Caco-2 (cell line): ENCODE data around the gene PRDM15. TPM values are rescaled to one million over a fixed set of nuclear protein-coding genes. Genes with fewer than 3 reads are reported as not detected.

ENCODE experiments used
- BruUV-seq: library from RNA; stranded (reverse); fragments of 400-500 nt; replicated peaks from 2 replicates; lab custom pipeline; 2021; lab: Mats Ljungman, UMichigan
- CTCF ChIA-PET: fragments of 300-600 bp; sonication (Branson Sonifier 250); formaldehyde crosslinking; loops from one replicate; lab custom pipeline; 2022; ENCODE audit warnings: antibody characterized with exemption; lab: Charles Lee
- POLR2A ChIA-PET: fragments of 300-600 bp; sonication (Branson Sonifier 250); formaldehyde crosslinking; loops from one replicate; lab custom pipeline; 2022; ENCODE audit warnings: antibody characterized with exemption; lab: Charles Lee
- DNase-seq, 2 experiments: peaks; one replicate each; pipeline versions ENCODE4 v3.0.0 to v3.0.0-alpha.2; 2020 to 2022
- H3K27me3 ChIP-seq: replicated peaks from 2 replicates; pipeline ENCODE4 v1.6.0; 2011; ENCODE audit warnings: low read length; ENCODE audit not compliant: control insufficient read depth, insufficient read depth
- H3K36me3 ChIP-seq: 2 replicates; pipeline ENCODE4 v1.5.1; 2011; ENCODE audit warnings: low read length; ENCODE audit not compliant: control insufficient read depth, insufficient read depth
- H3K4me1 ChIP-seq: fragments of 250-450 bp; sonication (Bioruptor Pico); 2 replicates; pipeline ENCODE4 v1.5.1; 2020; ENCODE audit warnings: mild to moderate bottlenecking
- H3K4me3 ChIP-seq: 2 replicates; pipeline ENCODE4 v1.5.1; 2011; ENCODE audit warnings: low read depth, mild to moderate bottlenecking, control low read depth, low read length
- H3K9me3 ChIP-seq: fragments of 250-450 bp; sonication (Bioruptor Pico); 2 replicates; pipeline ENCODE4 v1.5.1; 2020; ENCODE audit warnings: mild to moderate bottlenecking, moderate library complexity
- H3K27ac Mint-ChIP-seq: one replicate; pipeline ENCODE4 v1.8.0; 2022; ENCODE audit warnings: mixed read lengths; ENCODE audit not compliant: unreplicated experiment
- H3K27me3 Mint-ChIP-seq: one replicate; pipeline ENCODE4 v1.8.0; 2022; ENCODE audit warnings: mixed read lengths; ENCODE audit not compliant: insufficient read depth, unreplicated experiment
- H3K36me3 Mint-ChIP-seq: one replicate; pipeline ENCODE4 v1.8.0; 2022; ENCODE audit warnings: mild to moderate bottlenecking, mixed read lengths; ENCODE audit not compliant: insufficient read depth, unreplicated experiment
- H3K4me1 Mint-ChIP-seq: one replicate; pipeline ENCODE4 v1.8.0; 2022; ENCODE audit warnings: low read depth, mixed read lengths; ENCODE audit not compliant: unreplicated experiment
- H3K4me3 Mint-ChIP-seq: one replicate; pipeline ENCODE4 v1.8.0; 2022; ENCODE audit warnings: mild to moderate bottlenecking, moderate library complexity, mixed read lengths; ENCODE audit not compliant: unreplicated experiment
- H3K9me3 Mint-ChIP-seq: one replicate; pipeline ENCODE4 v1.8.0; 2022; ENCODE audit warnings: mixed read lengths; ENCODE audit not compliant: unreplicated experiment
- CTCF ChIP-seq, 2 experiments: fragments of 200-600 bp in 1 of 2; IDR thresholded peaks; 1 replicate in 1 of 2; 2 replicates in 1 of 2; pipeline versions ENCODE4 v1.5.1 to v1.8.0; 2011 to 2022; ENCODE audit warnings: antibody characterized with exemption in 1 of 2, control low read depth in 1 of 2, inconsistent platforms in 1 of 2, low read depth in 1 of 2, low read length in 1 of 2, mild to moderate bottlenecking in 1 of 2, moderate library complexity in 1 of 2; ENCODE audit not compliant: insufficient read depth in 1 of 2, severe bottlenecking in 1 of 2, unreplicated experiment in 1 of 2
- intact Hi-C: fragments of 100-400 bp; cut with micrococcal nuclease; formaldehyde crosslinking; loops from one replicate; pipeline ENCODE4 v1.10.0; 2022; ENCODE audit not compliant: unreplicated experiment
- total RNA-seq: library from RNA; stranded (reverse); gene quantifications from 2 replicates; pipeline ENCODE4 v1.2.3, GENCODE V29; 2022

Gene PRDM15
- total RNA-seq, 1 experiment from 2014 or later: 5.6 TPM

DNA sequence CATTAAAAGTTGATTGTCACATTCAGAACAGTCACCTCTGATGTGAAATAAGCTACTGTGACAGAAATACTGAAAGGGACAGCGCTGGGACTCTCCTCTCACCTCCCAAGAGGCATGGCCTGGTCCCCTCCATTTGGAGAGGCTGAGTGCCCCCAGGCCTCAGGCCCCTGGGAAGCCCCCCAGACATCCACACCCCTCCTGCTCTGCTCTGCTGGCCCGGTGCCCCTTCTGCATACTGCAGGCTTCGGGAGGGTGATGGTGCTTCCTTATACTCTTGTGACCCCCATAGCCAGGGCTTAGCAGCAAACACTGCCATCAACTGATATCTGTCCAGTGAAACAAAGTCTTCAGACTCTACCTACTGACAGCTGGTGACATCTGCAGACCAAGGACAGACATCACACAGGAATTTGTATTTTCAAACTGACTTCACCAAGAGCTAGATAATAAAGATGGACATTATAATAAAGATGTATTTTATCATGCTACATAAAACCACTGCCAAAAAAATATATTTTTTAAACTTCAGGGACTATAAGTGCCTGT is 37.8 kb upstream of the PRDM15 start:
- Mint-ChIP-seq H3K27me3 (no peaks in the 10 kb centered on the region), H3K9me3 (no peaks in the 10 kb centered on the region), H3K36me3 (peaks cover 8% of the 10 kb centered on the region), H3K27ac (no peak overlapping the region), H3K4me1 (no peaks in the 10 kb centered on the region), H3K4me3 (no peak overlapping the region)
- TF ChIP-seq CTCF (IDR thresholded peaks at IDR 0.05; ENCODE audit: insufficient read depth in 1 of 2, low read depth in 1 of 2, low read length in 1 of 2, severe bottlenecking in 1 of 2, unreplicated experiment in 1 of 2): no peak
- H3K4me3 ChIP-seq: no peak overlapping the region
- POLR2A ChIA-PET: no interaction called here
- no peak for DNase-seq
- CTCF ChIA-PET: interaction anchor here (0.6 to 1.5 kb wide), 5 partner anchors 9 to 559 kb away, joined by 3 to 4 read pairs (median 3); no protein-coding TSS in a partner anchor
- H3K4me1 ChIP-seq: no peaks in the 10 kb centered on the region
- intact Hi-C loops: no loop called here
- no TSS peak for BruUV-seq
- H3K27me3 ChIP-seq: no peaks in the 10 kb centered on the region
- H3K36me3 ChIP-seq: no peaks in the 10 kb centered on the region
- no peaks in the 10 kb centered on the region for H3K9me3 ChIP-seq

DNA sequence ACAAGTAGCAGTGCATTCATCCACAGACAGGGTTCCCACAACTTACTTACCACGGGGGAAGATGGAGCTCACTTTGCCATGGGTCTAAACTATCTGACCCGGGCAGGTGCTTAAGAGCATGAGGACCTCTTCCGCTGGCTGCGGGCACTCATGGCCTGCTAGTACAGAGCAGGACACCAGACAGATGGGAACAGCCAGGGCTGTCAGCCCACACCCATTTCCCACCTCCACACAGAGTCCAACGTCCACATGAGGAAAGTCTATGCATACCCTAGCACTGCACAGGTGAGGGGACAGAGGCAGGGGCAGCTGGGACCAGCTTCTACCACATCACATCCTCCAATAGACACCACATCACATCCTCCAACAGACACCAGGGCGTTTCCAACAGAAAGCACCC is 35.8 kb upstream of the PRDM15 start:
- BruUV-seq: no TSS peak
- Mint-ChIP-seq H3K27ac (no peak overlapping the region), H3K27me3 (no peaks in the 10 kb centered on the region), H3K4me1 (no peaks in the 10 kb centered on the region), H3K9me3 (no peaks in the 10 kb centered on the region), H3K36me3 (peaks cover 18% of the 10 kb centered on the region), H3K4me3 (no peak overlapping the region)
- POLR2A ChIA-PET: no interaction called here
- no peaks in the 10 kb centered on the region for H3K4me1 ChIP-seq
- CTCF ChIA-PET: no interaction called here
- H3K36me3 ChIP-seq: no peaks in the 10 kb centered on the region
- H3K4me3 ChIP-seq: no peak overlapping the region
- no peaks in the 10 kb centered on the region for H3K27me3 ChIP-seq
- no peak for DNase-seq
- intact Hi-C loops: no loop called here
- H3K9me3 ChIP-seq: no peaks in the 10 kb centered on the region
- TF ChIP-seq CTCF (IDR thresholded peaks at IDR 0.05; ENCODE audit: insufficient read depth in 1 of 2, low read depth in 1 of 2, low read length in 1 of 2, severe bottlenecking in 1 of 2, unreplicated experiment in 1 of 2): no peak

DNA sequence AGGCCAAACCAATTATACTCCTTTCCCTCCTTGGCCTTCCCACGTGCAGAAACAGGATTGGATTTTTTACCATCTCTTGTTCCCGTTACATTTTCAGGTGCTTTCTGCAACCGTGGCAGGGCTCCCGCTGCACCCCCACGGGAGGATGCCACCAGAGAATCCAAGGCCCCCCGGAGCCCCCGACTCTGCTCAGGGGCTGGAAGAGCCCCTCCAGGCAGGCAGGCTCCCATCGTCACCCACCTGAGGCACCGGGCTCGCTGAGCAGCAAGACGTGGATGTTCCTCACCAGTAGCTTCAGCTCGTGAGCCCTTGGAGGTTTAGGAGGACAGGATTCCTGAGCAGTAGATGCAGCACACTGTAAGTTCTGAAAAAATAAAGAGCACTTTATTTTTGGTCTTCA is 35.2 kb upstream of the PRDM15 start:
- no peak for DNase-seq
- Mint-ChIP-seq H3K27ac (no peak overlapping the region), H3K4me1 (no peaks in the 10 kb centered on the region), H3K36me3 (peaks cover 18% of the 10 kb centered on the region), H3K4me3 (no peak overlapping the region), H3K27me3 (no peaks in the 10 kb centered on the region), H3K9me3 (no peaks in the 10 kb centered on the region)
- Histone ChIP-seq H3K36me3 (no peaks in the 10 kb centered on the region), H3K9me3 (no peaks in the 10 kb centered on the region), H3K4me3 (no peak overlapping the region), H3K27me3 (no peaks in the 10 kb centered on the region), H3K4me1 (no peaks in the 10 kb centered on the region)
- POLR2A ChIA-PET: no interaction called here
- intact Hi-C loops: no loop called here
- CTCF ChIA-PET: no interaction called here
- no peak for TF ChIP-seq CTCF (IDR thresholded peaks at IDR 0.05; ENCODE audit: insufficient read depth in 1 of 2, low read depth in 1 of 2, low read length in 1 of 2, severe bottlenecking in 1 of 2, unreplicated experiment in 1 of 2)
- BruUV-seq: no TSS peak
